ENCODE results near the gene JAKMIP2. TPM values are rescaled to one million over a fixed set of nuclear protein-coding genes. Genes with fewer than 3 reads are reported as not detected.

The JAKMIP2 gene
- total and polyA plus RNA-seq, 10 of the 15 experiments (the other 5 are each of a cell fraction or from before 2014, with no cell fraction given), result 0.51 to 1.8 (median 0.89) TPM

DNA sequence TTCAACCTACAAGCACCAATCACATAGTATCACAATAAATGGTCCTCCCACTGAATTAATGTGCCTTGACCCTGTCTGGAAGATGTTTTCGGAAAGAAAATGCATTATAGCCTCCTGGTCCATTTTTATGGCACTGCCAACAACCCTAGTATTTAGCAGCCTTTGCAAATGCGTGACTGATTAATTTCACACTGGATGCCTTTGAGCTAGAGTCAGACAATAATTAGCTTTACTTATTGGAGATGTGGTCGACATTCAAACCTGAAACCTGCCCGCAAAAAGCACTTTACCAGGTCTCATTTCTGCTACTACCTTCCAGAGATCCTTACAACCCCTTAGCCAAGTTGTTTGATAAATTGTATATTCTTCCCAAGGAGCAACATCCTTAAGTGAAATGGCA is 153.3 kb downstream of the JAKMIP2 start:
- H3K27me3 ChIP-seq (replicated peaks in 1 of 2; ENCODE audit: control insufficient read depth in 2 of 2, insufficient read depth in 2 of 2, low read length in 1 of 2), result no peaks in the 10 kb centered on the region; a peak in 1 of 4 replicates
- H3K4me1 ChIP-seq (ENCODE audit: control insufficient read depth, insufficient read depth, low read length), result no peaks in the 10 kb centered on the region
- no peaks in the 10 kb centered on the region for H4K20me1 ChIP-seq (ENCODE audit: control insufficient read depth, insufficient read depth)
- FAIRE-seq, result no peak
- RAD21 ChIA-PET (ENCODE audit: unreplicated experiment), result interaction anchor here (2.7 kb wide), 1 partner anchor 193 kb away, joined by 26 read pairs; no protein-coding TSS in a partner anchor
- no peak for ATAC-seq
- no peak overlapping the region for H2AFZ ChIP-seq (ENCODE audit: control insufficient read depth, low read depth, low read length)
- H3K4me3 ChIP-seq, result no peak overlapping the region
- no TSS peak for BruUV-seq (replicated peaks)
- SMC1A ChIA-PET (ENCODE audit: uncharacterized antibody, unreplicated experiment), result interaction anchor here (2.9 to 3.1 kb wide), 2 partner anchors 12 to 194 kb away, joined by 15 to 16 read pairs; no protein-coding TSS in a partner anchor
- no peak overlapping the region for H3K27ac ChIP-seq (ENCODE audit: control insufficient read depth, insufficient read depth)
- 39% methylated on average over 4 of the region's 4 CpGs for WGBS (ENCODE audit: insufficient coverage, insufficient replicate concordance, low lambda C conversion rate, missing lambda C conversion rate)
- H3K79me2 ChIP-seq (ENCODE audit: control insufficient read depth, insufficient read depth, low read length), result no peaks in the 10 kb centered on the region
- TF ChIP-seq, protein P1, sequence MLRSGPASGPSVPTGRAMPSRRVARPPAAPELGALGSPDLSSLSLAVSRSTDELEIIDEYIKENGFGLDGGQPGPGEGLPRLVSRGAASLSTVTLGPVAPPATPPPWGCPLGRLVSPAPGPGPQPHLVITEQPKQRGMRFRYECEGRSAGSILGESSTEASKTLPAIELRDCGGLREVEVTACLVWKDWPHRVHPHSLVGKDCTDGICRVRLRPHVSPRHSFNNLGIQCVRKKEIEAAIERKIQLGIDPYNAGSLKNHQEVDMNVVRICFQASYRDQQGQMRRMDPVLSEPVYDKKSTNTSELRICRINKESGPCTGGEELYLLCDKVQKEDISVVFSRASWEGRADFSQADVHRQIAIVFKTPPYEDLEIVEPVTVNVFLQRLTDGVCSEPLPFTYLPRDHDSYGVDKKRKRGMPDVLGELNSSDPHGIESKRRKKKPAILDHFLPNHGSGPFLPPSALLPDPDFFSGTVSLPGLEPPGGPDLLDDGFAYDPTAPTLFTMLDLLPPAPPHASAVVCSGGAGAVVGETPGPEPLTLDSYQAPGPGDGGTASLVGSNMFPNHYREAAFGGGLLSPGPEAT (IDR thresholded peaks at IDR 0.05; ENCODE audit: low read depth), result no peak
- TF ChIP-seq CHD4 (IDR thresholded peaks at IDR 0.05), result no peak
- no peak for TF ChIP-seq FOS (IDR thresholded peaks at IDR 0.05; ENCODE audit: borderline replicate concordance, extremely low read depth, insufficient read length)
- TF ChIP-seq MTA2 (IDR thresholded peaks at IDR 0.05; ENCODE audit: low read depth), result no peak
- no peak for TF ChIP-seq CREM (IDR thresholded peaks at IDR 0.05; ENCODE audit: low read depth)
- no peak overlapping the region for H3K4me2 ChIP-seq (ENCODE audit: control insufficient read depth, insufficient read depth)
- no peaks in the 10 kb centered on the region for H3K36me3 ChIP-seq (ENCODE audit: control insufficient read depth in 2 of 2, insufficient read depth in 2 of 2, low read length in 1 of 2)
- POLR2A ChIA-PET, result no interaction called here
- no peak for DNase-seq (ENCODE audit: low read depth, low spot score)
- H3K9ac ChIP-seq (ENCODE audit: control insufficient read depth, insufficient read depth, low read length), result no peak overlapping the region
- CTCF ChIA-PET, result interaction anchor here (0.7 to 8.9 kb wide), 7 partner anchors 9 to 203 kb away, joined by 3 to 108 read pairs (median 3); partner anchors contain the start of gene SPINK1
- H3K9me3 ChIP-seq (replicated peaks; ENCODE audit: control insufficient read depth, insufficient read depth, low read length), result no peaks in the 10 kb centered on the region
- intact Hi-C loops (cut with micrococcal nuclease; ENCODE audit: unreplicated experiment), result no loop called here
- in situ Hi-C loops (cut with MboI), result loop anchor here (5.0 kb wide), 1 partner anchor 193 kb away; no protein-coding TSS in a partner anchor

Measured in GM12878 (cell line).